Lung (tissue), 16 donors: ENCODE data around the gene GOLGA1. TPM values are rescaled to one million over a fixed set of nuclear protein-coding genes. Genes with fewer than 3 reads are reported as not detected.

Experiments
- ATAC-seq: fragments of 200-7000 bp; cut with Tn5 transposase; one replicate; pipeline ENCODE4 v1.9.1; 2020; ENCODE audit warnings: moderate number of reproducible peaks; ENCODE audit not compliant: insufficient read depth, low FRiP score
- DNase-seq, 3 donors: peaks; one replicate each; pipeline ENCODE4 v3.0.0-alpha.2; 2013 to 2017
- H3K27ac ChIP-seq, 2 donors: one replicate each; pipeline ENCODE4 v1.5.1; 2013; ENCODE audit warnings: mild to moderate bottlenecking in 2 of 2, moderate library complexity in 2 of 2, control low read depth in 1 of 2, inconsistent platforms in 1 of 2, low read depth in 1 of 2, low read length in 1 of 2
- H3K27me3 ChIP-seq, 3 donors: one replicate each; pipeline ENCODE4 v1.5.1; 2013; ENCODE audit warnings: low read length in 2 of 3; ENCODE audit not compliant: control insufficient read depth in 3 of 3, insufficient read depth in 3 of 3
- H3K36me3 ChIP-seq, 4 donors: one replicate each; pipeline ENCODE4 v1.5.1; 2013; ENCODE audit warnings: low read length in 4 of 4, mild to moderate bottlenecking in 1 of 4, moderate library complexity in 1 of 4; ENCODE audit not compliant: control insufficient read depth in 4 of 4, insufficient read depth in 4 of 4
- H3K4me1 ChIP-seq, 5 donors: one replicate each; pipeline ENCODE4 v1.5.1; 2013; ENCODE audit warnings: low read length in 5 of 5, mild to moderate bottlenecking in 2 of 5, moderate library complexity in 1 of 5; ENCODE audit not compliant: control insufficient read depth in 5 of 5, insufficient read depth in 5 of 5
- H3K4me3 ChIP-seq: one replicate; pipeline ENCODE4 v1.5.1; 2013; ENCODE audit warnings: mild to moderate bottlenecking, control low read depth, moderate library complexity
- H3K9ac ChIP-seq, 2 donors: one replicate each; pipeline ENCODE4 v1.5.1; 2013; ENCODE audit warnings: low read length in 2 of 2, control low read depth in 1 of 2; ENCODE audit not compliant: insufficient read depth in 1 of 2
- H3K9me3 ChIP-seq, 4 donors: one replicate each; pipeline ENCODE4 v1.5.1; 2013; ENCODE audit warnings: low read length in 3 of 4, mild to moderate bottlenecking in 1 of 4, moderate library complexity in 1 of 4; ENCODE audit not compliant: control insufficient read depth in 4 of 4, insufficient read depth in 3 of 4
- WGBS, 2 donors: extraction: QIAGEN DNeasy Blood & Tissue Kit; methylation state at CpG; one replicate each; pipeline ENCODE4 v1.1.7; 2013; 5-methylcytosine and 5-hydroxymethylcytosine counted together
- long read RNA-seq, 5 donors: transcript quantifications; one replicate each; lab custom pipeline, GENCODE V29; 2026
- polyA plus RNA-seq, 2 donors: library from polyadenylated mRNA; stranded (reverse); fragments of 200-250 nt; gene quantifications; one replicate each; pipeline ENCODE4 v1.2.1, GENCODE V29; 2013
- total RNA-seq, 2 donors: library from RNA; depleted of rRNA in 1 of 2; stranded (reverse); fragments of >200 nt in 1 of 2; gene quantifications; one replicate each; pipeline ENCODE4 v1.2.1, GENCODE V29; 2014 to 2021
- TF ChIP-seq, protein P1 (sequence below): IDR thresholded peaks from 2 replicates; pipeline ENCODE4 v1.5.1; 2012; ENCODE audit warnings: mild to moderate bottlenecking; ENCODE audit errors: control extremely low read depth, extremely low read depth
- donor health status: control.
- donor health status: control.
- donor health status: Bipolar disorder and iron deficiency.
- donor health status: healthy.
- donor health status: DM: yes; HTN: yes; CAD: no.

The GOLGA1 gene, protein sequence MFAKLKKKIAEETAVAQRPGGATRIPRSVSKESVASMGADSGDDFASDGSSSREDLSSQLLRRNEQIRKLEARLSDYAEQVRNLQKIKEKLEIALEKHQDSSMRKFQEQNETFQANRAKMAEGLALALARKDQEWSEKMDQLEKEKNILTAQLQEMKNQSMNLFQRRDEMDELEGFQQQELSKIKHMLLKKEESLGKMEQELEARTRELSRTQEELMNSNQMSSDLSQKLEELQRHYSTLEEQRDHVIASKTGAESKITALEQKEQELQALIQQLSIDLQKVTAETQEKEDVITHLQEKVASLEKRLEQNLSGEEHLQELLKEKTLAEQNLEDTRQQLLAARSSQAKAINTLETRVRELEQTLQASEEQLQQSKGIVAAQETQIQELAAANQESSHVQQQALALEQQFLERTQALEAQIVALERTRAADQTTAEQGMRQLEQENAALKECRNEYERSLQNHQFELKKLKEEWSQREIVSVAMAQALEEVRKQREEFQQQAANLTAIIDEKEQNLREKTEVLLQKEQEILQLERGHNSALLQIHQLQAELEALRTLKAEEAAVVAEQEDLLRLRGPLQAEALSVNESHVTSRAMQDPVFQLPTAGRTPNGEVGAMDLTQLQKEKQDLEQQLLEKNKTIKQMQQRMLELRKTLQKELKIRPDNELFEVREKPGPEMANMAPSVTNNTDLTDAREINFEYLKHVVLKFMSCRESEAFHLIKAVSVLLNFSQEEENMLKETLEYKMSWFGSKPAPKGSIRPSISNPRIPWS
- 10 to 100 TPM; 15.2 to 20.4 TPM for total RNA-seq
- polyA plus RNA-seq: 1 to 10 TPM; 6.2 to 9.3 TPM
- long read RNA-seq, donor 1, transcript GOLGA1-206 (1 exons, 886 nt): major isoform, 7 of 7 reads
- long read RNA-seq, donor 1, partial matches to known transcripts: 0 of 7 reads
- long read RNA-seq, donor 1, other reads (novel, unspliced or antisense): 0 of 7 reads
- long read RNA-seq, donor 2, partial matches to known transcripts: 0 of 1 reads
- long read RNA-seq, donor 2, other reads (novel, unspliced or antisense): 0 of 1 reads
- long read RNA-seq, donor 3, partial matches to known transcripts: 0 of 3 reads
- long read RNA-seq, donor 3, other reads (novel, unspliced or antisense): 0 of 3 reads
- long read RNA-seq, donor 4, partial matches to known transcripts: 0 of 2 reads
- long read RNA-seq, donor 4, other reads (novel, unspliced or antisense): 0 of 2 reads
- long read RNA-seq, donor 5, transcript GOLGA1-206 (1 exons, 886 nt): major isoform, 7 of 7 reads
- long read RNA-seq, donor 5, partial matches to known transcripts: 0 of 7 reads
- long read RNA-seq, donor 5, other reads (novel, unspliced or antisense): 0 of 7 reads

DNA sequence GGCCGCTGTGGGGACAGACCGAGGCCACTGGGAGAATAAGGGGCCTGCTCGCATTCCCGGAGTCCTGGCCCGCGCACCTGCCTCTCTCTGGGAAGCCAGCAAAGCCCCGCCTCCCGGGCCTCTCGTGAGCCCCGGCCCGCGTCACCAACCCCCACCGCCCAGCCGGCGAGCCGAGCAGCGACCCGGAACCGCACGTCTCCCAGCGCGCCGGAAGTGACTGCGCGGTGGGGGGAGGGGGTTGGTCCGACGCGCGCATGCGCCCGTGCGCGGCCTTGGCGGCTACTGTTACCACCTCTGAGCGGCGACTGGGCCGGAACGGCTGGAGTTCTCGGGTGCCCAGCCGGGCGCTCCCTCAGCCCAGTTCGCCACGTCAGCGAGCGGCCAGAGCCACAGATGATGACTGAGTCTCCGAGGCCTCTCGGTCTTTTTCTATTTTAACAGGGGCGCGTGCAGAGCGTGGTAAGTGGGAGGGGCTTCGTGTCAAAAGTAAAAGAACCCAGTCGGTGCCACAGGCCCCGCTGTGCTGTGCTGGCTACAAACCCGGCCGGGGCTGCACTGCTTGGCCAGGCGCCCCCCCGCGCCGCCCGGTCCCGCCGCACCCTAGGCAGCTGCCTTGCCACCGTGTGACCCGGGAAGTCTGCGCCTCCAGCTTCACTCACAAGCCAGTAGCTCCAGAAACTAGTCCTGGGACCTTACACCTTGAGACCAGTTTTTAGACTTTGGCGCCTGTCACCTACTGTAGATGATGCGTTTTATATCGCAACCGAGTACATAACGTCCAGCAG, at the start of gene GOLGA1:
TSS of gene GOLGA1 (minus strand) at position 190 of the 785 bp plus-strand sequence. CDS start 2,372 bp downstream, outside the sequence.
- TF ChIP-seq, protein P1, sequence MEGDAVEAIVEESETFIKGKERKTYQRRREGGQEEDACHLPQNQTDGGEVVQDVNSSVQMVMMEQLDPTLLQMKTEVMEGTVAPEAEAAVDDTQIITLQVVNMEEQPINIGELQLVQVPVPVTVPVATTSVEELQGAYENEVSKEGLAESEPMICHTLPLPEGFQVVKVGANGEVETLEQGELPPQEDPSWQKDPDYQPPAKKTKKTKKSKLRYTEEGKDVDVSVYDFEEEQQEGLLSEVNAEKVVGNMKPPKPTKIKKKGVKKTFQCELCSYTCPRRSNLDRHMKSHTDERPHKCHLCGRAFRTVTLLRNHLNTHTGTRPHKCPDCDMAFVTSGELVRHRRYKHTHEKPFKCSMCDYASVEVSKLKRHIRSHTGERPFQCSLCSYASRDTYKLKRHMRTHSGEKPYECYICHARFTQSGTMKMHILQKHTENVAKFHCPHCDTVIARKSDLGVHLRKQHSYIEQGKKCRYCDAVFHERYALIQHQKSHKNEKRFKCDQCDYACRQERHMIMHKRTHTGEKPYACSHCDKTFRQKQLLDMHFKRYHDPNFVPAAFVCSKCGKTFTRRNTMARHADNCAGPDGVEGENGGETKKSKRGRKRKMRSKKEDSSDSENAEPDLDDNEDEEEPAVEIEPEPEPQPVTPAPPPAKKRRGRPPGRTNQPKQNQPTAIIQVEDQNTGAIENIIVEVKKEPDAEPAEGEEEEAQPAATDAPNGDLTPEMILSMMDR: no peak
- H3K27me3 ChIP-seq: no peaks in the 10 kb centered on the region
- peak within 1 kb of the TSS; percentile 98 to 99 for H3K27ac ChIP-seq
- H3K9ac ChIP-seq: peak within 1 kb of the TSS; percentile 94 to 95
- H3K4me1 ChIP-seq: peaks cover 0 to 16% (median 3%) of the 10 kb centered on the region in 5 donors
- DNase-seq (peak; percentile 95 to 97 (median 97)), ATAC-seq (peak; percentile 96)
- peaks cover 1 to 6% (median 4%) of the 10 kb centered on the region in 4 donors for H3K36me3 ChIP-seq
- 0% methylated on average over 65 to 70 of the region's 70 CpGs for WGBS, 2 donors
- H3K4me3 ChIP-seq: peak within 1 kb of the TSS; percentile 90
- H3K9me3 ChIP-seq: no peaks in the 10 kb centered on the region

DNA sequence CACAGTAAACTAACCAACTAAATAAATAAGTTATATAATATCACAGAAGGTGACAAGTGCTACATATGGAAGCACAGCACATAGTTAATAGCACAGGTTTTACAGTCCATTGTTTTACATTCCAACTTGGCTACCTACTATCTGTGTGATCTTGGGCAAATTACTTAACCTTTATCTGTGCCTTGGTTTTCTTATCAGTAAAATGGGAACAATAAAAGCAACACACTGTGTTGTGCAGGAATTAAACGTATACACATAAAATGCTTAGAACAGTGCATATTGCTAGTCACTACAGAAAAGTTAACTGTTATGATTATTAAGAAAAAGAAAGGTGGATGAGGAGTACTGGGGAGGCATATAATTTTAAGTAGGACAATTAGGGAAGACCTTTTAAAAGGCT, 42.8 kb upstream of the GOLGA1 start:
- TF ChIP-seq, protein P1: no peak

DNA sequence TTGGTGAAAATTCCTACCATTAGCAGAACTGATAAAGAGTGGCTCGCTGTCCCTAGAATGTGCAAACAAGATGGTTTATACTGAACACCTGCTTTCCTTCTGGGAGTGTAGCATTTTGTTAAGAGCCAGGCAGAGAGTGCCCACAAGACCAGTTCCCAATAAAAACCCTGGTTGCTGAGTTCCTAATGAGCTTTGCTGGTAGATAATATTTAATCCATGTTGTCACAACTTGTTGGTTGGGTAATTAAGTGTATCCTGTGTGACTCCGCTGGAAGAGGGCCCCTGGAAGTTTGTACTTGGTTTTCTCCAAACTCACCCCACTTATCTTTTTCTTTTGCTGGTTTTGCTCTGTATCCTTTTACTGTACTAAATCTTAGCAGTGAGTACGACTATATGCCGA, 39.5 kb upstream of the GOLGA1 start:
- Histone ChIP-seq H3K36me3 (peaks cover 0 to 6% (median 0%) of the 10 kb centered on the region in 4 donors), H3K27ac (no peak overlapping the region), H3K9me3 (no peaks in the 10 kb centered on the region), H3K4me3 (no peak overlapping the region), H3K9ac (no peak overlapping the region), H3K27me3 (no peaks in the 10 kb centered on the region), H3K4me1 (no peaks in the 10 kb centered on the region)
- WGBS, 2 donors: 94 to 96% methylated on average over 4 of the region's 4 CpGs
- ATAC-seq (no peak), DNase-seq (no peak)
- TF ChIP-seq, protein P1: no peak

More for the DNA sequence above, 42.8 kb upstream of the GOLGA1 start:
- Histone ChIP-seq H3K36me3 (peaks cover 0 to 5% (median 2%) of the 10 kb centered on the region in 4 donors), H3K27ac (no peak overlapping the region), H3K4me3 (no peak overlapping the region), H3K4me1 (no peaks in the 10 kb centered on the region), H3K27me3 (no peaks in the 10 kb centered on the region), H3K9ac (no peak overlapping the region), H3K9me3 (no peaks in the 10 kb centered on the region)
- ATAC-seq (no peak), DNase-seq (no peak)
- 98 to 99% methylated on average over 1 of the region's 1 CpG for WGBS, 2 donors
